ENCODE results near the gene LPAR1.

The LPAR1 gene

DNA sequence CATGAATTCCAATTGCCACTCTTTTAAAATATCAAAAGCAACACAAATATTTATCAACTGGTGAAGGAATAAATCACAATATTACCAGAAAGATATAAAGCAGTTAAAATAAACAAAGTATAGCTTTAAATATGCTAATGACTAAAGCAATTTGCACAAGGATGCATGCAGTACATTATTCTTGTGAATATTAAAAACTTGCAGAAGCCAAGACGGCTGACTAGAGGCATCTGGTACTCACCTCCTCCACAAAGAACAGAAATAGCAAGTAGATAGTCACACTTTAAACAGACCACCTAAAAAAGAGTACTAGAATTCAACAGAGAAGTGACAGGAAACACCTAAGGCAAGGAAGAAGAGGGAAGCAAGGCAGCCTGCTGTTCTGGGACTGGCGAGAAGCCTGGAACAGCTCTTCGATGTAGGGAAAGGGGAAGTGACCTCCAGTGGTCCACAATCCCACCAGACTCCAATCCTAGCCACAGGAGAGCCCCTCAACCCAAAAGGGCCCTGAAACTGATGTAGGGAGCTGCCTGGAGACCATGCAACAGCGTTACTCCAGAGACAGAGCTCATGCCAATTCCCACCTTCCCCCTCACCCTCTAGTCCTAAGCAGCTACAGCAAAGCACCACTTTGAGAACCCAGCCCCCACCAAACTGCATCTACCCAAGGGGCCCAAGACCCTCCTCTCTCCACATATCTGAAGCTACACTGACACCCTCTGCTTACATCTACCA is 86.3 kb downstream of the LPAR1 start:
- DNase-seq (ENCODE audit: low read depth), result no peak
- TF ChIP-seq, protein P1, sequence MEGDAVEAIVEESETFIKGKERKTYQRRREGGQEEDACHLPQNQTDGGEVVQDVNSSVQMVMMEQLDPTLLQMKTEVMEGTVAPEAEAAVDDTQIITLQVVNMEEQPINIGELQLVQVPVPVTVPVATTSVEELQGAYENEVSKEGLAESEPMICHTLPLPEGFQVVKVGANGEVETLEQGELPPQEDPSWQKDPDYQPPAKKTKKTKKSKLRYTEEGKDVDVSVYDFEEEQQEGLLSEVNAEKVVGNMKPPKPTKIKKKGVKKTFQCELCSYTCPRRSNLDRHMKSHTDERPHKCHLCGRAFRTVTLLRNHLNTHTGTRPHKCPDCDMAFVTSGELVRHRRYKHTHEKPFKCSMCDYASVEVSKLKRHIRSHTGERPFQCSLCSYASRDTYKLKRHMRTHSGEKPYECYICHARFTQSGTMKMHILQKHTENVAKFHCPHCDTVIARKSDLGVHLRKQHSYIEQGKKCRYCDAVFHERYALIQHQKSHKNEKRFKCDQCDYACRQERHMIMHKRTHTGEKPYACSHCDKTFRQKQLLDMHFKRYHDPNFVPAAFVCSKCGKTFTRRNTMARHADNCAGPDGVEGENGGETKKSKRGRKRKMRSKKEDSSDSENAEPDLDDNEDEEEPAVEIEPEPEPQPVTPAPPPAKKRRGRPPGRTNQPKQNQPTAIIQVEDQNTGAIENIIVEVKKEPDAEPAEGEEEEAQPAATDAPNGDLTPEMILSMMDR (IDR thresholded peaks at IDR 0.05; ENCODE audit: insufficient read depth, low read depth, low read length, missing control alignments), result no peak
- H3K4me3 ChIP-seq (ENCODE audit: low read length), result no peak overlapping the region

GRCh38 chr9:110950041-110950645 is 88.1 kb downstream of the LPAR1 start:
- DNase-seq (ENCODE audit: low read depth), result no peak
- H3K4me3 ChIP-seq (ENCODE audit: low read length), result no peak overlapping the region
- TF ChIP-seq, protein P1 (IDR thresholded peaks at IDR 0.05; ENCODE audit: insufficient read depth, low read depth, low read length, missing control alignments), result no peak

- TF ChIP-seq, protein P1 (IDR thresholded peaks at IDR 0.05; ENCODE audit: insufficient read depth, low read depth, low read length, missing control alignments), result no peak
- H3K4me3 ChIP-seq (ENCODE audit: low read length), result no peak overlapping the region
- no peak for DNase-seq (ENCODE audit: low read depth)
Observed at GRCh38 chr9:110949081-110949480, 89.2 kb downstream of the LPAR1 start.

- H3K4me3 ChIP-seq (ENCODE audit: low read length), result no peak overlapping the region
- DNase-seq (ENCODE audit: low read depth), result no peak
- TF ChIP-seq, protein P1 (IDR thresholded peaks at IDR 0.05; ENCODE audit: insufficient read depth, low read depth, low read length, missing control alignments), result no peak
Observed at GRCh38 chr9:110947491-110948044, 90.7 kb downstream of the LPAR1 start.

- TF ChIP-seq, protein P1 (IDR thresholded peaks at IDR 0.05; ENCODE audit: insufficient read depth, low read depth, low read length, missing control alignments), result no peak
- no peak for DNase-seq (ENCODE audit: low read depth)
Observed at GRCh38 chr9:110942522-110942921, 95.7 kb downstream of the LPAR1 start.

GRCh38 chr9:110940951-110941557 is 97.2 kb downstream of the LPAR1 start:
- H3K4me3 ChIP-seq (ENCODE audit: low read length), result no peak overlapping the region
- DNase-seq (ENCODE audit: low read depth), result no peak
- TF ChIP-seq, protein P1 (IDR thresholded peaks at IDR 0.05; ENCODE audit: insufficient read depth, low read depth, low read length, missing control alignments), result no peak

More at GRCh38 chr9:110942522-110942921, 95.7 kb downstream of the LPAR1 start:
- no peak overlapping the region for H3K4me3 ChIP-seq (ENCODE audit: low read length)
